Endometrium (tissue), 2 donors: ENCODE results near the gene TMEM191B.
"Not testable (repeated sequence)": the region's sequence is repeated elsewhere in the genome, so short reads cannot be mapped to it uniquely, and the experiment has no call there.

Experiments
- FAIRE-seq: peaks from 2 replicates; lab custom pipeline; 2012; peaks lifted over from hg19 to GRCh38; lab: Jason Lieb, UNC
- donor health status: control.
- donor health status: control.

The TMEM191B gene

DNA sequence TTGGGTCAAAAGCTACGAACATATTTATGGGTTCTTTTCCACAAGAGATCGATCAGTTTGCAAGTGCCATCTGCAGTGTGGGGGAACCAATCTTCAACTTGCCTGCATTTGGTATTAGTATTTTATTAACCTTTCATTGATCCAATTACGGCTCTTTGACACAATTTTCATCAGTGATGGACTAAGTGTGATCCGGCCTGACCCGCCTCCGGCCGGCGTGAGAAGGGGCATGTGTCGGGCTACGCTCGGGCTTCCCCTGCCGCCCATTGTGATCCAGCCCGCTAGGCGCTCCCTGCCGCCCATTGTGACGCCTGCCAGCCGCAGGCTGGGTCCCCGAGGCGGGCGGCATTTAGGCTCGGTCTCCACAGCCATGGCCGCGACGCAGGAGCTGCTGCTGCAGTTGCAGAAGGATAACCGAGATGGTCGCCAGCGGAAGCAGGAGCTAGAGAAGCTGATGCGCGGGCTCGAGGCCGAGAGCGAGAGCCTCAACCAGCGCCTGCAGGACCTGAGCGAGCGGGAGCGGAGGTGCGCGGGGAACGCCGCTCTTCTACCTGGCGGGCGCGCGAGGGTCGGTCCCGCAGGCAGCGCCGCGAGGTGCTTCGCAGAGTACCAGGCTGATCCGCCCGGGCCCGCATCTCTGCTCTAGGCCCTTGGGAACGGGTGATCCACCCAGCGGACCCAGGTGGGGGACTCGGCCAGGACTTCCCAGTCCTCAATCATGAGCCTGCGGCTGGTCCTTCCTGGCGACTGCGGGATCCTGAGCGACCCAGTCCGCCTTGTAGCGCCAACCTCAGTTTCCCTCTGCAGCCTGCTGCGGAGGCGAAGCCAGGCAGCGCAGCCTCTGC, at the start of gene TMEM191B:
Gene TMEM191B (plus strand): TSS at position 51 of the 845 bp plus-strand sequence. CDS start 179 bp downstream, at position 230.
- not testable (repeated sequence) for FAIRE-seq

DNA sequence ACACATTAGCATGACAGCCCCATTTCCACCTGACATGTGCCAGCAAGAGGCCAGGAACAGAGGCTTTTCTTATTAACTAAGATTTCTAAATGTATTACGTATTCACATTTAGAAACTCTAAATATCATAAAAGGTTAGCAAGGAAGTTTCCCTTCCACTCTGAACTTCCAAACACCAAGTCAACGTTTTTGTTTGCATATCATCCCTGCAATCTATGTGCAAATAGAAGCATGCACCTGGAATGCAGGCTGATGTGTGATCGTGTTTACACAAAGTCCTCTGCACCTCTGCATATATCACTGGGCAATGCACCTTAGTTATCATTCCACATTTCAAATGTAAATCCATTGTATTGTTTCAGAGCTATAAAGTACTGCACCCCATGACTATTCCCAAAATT, 31.4 kb upstream of the TMEM191B start:
- not testable (repeated sequence) for FAIRE-seq

DNA sequence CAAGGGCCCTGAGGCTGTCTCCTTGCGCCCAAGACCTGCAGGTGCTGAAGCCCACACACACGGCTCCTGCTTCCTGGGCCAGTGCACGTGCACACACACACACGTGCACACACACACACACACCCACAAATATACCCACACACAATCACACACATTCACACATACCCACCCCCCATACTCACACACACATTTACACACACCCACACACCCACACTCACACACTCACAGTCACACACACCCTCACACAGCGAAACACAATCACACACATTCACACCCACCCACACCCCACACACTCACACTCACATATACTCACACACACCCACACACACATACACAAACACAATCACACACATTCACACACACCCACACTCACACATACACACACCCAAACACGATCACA, 16.3 kb upstream of the TMEM191B start:
- FAIRE-seq = not testable (repeated sequence)

DNA sequence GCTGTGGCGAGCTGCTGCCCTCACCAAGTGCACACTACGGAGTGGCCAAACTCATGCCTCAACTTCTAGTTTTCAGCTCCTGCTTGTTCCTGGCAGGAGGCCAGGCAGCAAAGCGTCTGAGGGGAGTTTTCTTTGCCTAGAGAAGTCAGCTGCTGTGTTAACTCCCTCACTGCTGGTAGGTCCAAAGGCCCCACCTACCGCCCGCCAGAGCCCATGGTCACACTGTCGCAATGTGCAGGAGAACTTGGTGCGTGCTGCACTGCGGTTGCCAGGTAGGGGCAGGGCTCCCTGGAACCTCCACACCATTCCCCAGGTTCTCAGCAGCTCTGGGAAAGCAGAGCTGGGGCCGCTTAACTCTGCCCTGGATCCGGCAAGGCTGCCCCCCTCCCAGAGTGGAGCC, 15.2 kb upstream of the TMEM191B start:
- FAIRE-seq = not testable (repeated sequence)

DNA sequence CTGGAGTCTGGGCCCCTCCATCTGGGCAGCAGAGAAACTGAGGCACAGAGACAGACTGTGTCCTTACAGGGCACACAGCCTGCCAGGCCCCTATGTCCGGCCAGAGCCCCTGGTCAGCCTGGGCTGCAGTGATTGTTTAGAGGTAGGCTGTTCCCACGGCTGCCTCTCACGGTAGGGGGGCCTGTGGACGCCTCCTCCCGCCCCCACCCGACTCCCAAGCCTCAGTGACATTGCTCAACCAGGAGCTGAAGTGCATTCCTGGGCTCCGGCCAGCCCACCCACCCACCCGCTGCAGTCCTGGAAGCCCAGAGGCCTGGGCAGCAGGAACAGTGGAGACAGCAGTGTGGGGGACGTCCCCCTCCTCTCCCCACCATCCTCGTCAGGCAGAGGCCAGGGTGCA, 14.1 kb upstream of the TMEM191B start:
- FAIRE-seq = not testable (repeated sequence)

DNA sequence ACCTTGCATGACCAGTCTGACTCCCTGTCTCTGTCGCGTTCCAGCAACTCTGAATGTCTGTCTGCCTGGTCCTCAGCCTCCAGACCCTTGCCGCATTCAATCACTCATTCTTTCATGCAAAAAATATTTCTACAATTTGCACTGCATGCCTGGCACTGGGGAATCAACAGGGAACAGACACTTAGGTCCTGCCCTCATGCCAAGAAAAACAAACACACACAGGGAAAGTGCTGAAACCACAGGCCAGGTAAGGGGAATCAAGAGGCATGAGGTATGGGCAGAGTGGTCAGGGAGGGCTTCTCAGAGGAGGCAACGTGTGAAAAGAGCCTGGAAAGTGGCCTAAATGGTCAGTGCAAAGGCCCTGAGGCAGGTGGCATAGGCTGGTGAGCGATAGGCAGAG, 9.5 kb upstream of the TMEM191B start, which contains the start of gene GGTLC3:
Gene GGTLC3 (minus strand): TSS at position 101 of the 400 bp plus-strand sequence. CDS start 264 bp downstream, outside the sequence.
- FAIRE-seq = not testable (repeated sequence)

DNA sequence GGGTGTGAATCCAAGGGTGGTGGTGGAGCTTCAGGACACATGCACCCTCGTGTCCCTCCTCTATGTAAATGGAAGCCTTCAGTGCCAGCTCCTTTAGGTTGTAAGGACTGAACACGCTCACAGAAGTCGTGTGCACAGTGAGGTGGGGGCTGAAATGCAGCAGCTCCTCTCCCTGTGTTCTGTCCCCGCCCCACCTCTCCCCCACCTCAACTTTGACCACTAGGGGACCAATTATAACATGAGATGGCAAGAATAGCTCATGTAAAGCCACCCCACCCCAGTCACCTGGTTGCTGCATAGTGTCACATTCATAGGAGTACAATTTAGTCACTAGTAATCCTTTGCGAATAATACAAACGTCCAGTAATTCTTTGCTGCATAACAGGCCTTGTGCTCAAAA, 4.8 kb upstream of the TMEM191B start:
- not testable (repeated sequence) for FAIRE-seq

DNA sequence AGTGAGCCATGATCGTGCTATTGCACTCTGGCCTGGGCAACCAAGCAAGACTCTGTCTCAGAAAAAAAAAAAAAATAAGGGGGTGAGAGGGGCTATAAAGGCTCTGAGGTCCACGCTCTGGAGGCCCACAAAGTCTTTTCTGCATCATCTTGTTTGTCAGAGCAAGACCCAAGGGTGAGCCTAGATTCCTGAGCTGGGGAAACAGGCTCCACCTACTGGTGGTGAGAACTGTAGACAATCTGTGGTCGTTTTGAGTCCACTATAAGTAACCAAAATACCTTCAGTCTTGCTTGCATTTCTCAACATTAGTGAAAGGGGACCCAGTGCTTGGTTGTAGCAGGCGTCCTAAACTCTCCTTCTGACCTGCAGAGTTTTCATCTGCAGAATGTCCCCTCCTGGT, 4.3 kb upstream of the TMEM191B start:
- not testable (repeated sequence) for FAIRE-seq

DNA sequence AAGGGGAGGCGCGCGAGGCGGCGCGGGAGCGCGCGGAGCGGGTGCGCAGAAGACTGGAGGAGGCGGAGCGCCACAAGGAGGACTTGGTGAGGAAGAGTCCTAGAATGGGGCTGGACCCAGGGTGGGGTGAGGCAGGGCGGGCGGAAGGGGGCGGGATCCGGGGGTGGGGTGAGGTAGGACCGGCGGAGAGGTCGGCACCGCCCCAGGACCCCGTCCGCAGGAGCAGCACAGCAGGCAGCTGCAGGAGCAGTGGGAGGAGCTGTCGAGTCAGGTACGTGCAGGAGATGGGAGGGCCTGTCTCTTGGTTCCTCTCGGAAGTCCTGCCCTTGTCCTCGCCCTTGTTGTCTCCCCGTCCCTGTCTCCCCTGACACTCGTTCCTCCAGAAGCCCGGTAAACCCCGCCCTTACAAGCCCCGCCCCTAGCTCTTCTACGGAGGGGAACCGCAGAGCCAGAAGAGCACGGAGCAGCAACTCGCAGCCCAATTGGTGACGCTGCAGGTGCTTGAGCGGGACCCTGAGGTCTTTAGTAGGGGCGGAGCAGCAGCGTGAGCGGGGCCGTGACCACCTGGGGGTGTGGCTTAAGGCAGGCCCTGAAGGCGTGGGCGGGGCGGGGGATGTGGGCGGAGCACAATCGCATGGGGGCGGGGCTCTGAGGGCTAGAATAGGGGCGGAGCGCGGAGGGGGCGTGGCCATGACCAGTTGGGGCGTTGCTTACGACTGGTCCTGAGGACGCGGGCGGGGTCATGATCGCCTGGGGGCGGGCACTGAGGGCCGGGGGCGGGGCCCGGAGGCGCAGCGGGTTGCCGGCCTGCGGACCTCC, 1.2 kb downstream of the TMEM191B start:
- not testable (repeated sequence) for FAIRE-seq

DNA sequence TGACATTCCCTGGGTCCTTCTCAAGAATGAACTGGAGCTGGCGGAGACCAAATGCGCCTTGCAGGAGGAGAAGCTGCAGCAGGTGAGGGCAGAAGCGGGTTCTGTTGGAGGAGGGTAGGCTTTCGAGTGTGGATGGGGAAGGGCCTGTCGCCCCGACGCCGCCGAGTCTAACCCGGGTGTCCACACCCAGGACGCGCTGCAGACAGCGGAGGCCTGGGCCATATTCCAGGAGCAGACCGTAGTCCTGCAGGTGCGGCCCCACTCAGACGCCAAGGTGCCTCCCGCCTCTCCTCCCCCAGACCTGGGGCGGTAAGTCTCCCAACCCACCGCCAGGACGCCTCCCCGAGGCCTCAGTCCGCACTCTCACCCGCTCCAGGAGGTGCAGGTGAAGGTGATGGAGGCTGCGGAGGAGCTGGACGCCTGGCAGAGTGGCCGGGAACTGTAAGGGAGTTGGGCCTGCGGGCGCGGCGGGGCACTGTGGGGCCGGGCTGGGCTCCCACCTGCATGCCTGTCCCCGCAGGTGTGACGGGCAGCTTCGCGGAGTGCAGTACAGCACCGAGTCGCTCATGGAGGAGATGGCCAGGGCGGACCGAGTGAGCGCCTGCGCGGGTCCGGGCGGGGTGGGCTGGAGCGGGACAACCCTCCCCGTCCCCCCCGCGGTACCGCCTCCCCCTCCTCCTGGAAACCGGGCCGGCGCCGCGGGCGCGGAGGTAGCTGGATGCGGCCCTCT, 2.0 kb downstream of the TMEM191B start:
- not testable (repeated sequence) for FAIRE-seq

DNA sequence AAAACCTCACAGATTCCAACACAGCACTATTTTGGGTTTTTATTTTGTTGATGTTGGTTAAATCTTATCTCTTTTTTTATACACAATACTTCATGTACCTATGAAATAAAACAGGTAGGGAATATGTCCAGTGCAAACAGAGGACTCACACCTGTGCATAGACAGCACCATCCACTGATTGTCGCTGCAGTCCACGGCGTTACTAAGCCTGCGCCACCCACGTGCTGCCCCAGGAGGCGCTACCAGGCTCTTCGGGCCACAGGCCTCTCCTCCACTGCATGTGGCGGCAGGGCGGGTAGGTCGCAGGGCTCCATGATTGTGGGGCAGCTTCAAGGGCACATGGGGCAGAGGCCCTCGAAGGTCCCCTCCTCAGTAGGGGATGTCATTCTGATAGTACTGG, 6.0 kb downstream of the TMEM191B start:
- FAIRE-seq = not testable (repeated sequence)

DNA sequence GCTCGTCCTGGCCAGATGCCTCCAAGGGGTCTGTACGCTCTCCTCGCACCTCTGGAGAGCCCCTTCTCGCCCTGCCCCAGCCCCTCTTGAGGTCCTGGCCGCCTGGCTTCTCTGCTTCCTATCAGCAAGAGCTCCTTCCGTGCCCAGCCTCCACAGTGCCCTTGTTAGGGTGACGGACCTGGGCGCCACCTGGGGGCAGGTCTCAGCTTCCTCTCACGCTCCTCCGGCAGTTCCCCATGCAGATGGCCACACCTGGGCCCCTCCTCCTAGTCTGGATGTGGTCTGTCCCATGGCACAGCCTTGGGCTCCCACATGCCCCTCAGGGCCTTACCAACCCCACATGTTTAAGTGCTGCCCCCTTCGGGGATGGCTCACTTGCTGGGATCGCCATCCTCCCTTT, 6.7 kb downstream of the TMEM191B start:
- FAIRE-seq = not testable (repeated sequence)

DNA sequence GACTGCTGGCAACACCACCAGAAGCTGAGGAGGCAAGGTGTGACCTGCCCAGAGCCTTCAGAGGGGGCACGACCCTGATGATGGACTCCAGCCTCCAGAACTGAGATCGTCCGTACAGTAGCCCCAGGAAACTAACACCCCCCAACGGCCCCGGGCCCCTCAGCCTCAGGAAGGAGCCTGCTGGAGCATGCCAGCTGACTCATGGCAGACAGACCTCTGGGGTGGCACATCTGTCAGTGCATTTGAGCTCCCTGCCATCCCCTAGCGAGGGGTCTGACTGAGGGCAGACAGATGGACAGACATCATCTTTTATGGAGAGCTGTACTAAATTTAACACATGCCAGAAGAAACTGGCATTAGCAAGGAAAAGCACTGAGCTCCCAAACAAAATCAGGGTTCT, 12.4 kb downstream of the TMEM191B start:
- FAIRE-seq = not testable (repeated sequence)

DNA sequence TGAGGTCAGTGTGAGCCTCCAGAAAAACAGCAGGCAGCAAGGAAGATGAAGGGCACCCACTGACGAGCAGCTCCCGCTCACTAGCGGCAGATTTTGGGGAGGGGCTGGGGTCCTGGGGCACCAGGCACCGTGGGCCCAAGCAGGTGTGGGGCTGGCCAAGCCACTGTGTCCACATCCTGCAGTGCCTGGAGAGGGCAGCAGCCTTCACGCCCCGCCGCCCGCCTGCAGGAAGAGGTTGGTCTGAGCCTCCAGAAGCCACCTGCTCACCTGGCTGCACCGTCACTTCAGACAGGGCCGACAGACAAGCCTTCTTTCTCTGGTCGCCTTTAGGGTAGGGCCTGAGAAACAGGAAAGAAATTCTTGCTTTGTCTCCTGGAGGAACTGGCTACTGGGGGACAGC, 15.8 kb downstream of the TMEM191B start:
- not testable (repeated sequence) for FAIRE-seq

DNA sequence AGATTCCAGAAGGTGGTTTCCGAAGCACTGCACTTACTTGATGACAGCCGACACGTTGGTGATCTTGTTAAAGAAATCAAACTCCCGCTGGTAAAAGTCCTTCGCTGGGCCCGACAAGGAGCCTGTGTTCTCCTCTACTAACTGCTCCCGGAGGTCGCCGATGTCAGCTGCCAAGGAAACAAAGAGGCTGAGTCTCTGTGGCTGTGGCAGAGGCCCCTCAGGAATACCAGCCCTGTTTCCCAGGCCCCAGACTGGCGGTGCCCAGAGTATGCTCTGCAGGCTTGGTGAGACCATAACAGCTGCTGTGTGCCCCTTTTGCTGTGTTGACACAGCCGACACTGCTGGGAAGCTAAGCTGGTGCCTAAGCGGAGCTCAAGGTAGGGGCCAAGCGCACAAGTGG, 17.0 kb downstream of the TMEM191B start:
- FAIRE-seq = not testable (repeated sequence)

DNA sequence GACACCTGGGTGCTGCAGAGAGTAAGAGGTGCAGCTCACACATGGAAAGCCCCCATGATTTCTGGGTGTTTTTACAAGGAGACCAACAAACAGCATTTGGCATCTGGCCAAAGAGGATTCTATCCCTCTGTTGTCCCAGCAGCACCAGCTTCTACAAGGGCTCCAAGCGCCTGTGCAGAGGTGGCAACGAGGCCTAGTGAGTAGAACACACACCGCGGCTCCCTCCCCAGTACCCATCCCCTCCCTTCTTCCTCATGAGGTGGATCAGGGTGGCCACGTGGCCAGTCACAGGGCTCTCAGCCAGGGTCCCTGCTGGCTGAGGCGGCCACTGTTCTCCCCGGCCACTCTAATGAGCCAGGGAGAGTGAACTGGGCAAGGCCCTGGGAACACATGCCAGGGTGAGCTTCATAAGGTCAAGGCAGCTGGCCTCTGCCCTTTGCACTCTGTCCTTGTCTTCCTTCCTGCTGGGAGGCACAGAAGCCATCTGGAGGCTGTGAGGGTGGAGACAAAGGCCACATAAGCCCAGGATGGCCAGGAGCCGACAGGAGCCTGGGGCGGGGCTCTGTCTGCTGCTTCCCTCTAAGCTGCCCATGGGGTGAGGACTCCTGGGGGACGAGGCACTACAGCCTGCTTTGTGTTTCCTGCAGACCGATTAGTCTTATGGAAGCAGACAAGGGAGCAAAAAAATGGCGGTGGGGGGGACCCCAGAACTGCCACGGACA, 22.0 kb downstream of the TMEM191B start:
- not testable (repeated sequence) for FAIRE-seq

DNA sequence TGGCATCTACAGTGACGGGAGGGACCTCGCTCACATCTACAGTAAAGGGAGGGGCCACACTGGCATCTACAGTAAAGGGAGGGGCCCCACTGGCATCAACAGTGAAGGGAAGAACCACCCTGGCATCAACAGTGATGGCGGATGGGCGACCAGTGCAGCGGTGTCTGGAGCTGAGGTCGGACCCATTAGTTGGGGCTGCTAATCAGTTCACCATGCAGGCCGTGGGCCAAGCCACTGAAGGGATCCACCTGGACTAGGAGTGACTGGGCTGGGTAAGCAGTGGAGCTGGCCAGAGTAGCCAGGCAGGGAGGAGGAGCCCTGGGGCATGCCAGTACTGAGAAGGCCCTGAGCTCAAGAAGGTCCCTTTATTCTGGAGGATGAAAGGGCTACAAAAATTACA, 23.4 kb downstream of the TMEM191B start:
- not testable (repeated sequence) for FAIRE-seq

DNA sequence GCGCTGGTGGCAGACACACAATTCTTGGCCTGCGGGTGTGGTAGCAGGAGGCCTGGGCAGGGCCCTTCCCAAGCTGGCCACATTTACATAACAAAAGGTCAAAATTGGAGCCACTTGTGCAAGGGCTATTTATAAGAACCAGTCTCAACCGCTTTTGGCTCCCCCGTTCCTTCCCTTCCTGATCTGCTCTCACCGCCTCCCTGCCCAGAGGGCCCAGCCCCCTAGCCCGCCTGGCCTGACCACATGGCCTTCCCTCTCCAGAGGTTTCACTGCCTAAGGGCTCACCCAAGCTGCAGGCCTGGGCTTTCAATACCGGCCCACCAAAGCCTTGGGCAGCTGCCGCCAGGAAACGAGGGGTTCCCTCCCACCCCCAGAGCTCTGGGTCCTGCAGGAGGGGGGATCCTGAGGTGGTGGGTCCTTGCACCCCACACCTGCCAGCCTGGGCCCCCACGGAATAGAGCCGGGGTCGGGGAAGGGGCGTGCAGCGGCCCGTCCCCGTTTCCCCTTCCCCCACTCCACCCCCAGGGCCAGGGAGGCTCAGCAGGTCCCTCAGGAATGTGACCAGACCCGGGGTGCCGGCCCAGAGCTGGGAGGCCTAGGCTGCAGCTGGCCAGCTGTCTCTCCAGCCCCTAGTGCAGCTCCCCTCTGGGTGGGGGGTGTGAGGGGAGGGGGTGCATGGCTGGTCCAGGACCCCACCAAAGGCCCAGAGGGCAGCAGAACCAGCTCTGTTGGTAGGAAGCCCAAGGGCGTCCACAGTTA, 25.4 kb downstream of the TMEM191B start:
- not testable (repeated sequence) for FAIRE-seq

DNA sequence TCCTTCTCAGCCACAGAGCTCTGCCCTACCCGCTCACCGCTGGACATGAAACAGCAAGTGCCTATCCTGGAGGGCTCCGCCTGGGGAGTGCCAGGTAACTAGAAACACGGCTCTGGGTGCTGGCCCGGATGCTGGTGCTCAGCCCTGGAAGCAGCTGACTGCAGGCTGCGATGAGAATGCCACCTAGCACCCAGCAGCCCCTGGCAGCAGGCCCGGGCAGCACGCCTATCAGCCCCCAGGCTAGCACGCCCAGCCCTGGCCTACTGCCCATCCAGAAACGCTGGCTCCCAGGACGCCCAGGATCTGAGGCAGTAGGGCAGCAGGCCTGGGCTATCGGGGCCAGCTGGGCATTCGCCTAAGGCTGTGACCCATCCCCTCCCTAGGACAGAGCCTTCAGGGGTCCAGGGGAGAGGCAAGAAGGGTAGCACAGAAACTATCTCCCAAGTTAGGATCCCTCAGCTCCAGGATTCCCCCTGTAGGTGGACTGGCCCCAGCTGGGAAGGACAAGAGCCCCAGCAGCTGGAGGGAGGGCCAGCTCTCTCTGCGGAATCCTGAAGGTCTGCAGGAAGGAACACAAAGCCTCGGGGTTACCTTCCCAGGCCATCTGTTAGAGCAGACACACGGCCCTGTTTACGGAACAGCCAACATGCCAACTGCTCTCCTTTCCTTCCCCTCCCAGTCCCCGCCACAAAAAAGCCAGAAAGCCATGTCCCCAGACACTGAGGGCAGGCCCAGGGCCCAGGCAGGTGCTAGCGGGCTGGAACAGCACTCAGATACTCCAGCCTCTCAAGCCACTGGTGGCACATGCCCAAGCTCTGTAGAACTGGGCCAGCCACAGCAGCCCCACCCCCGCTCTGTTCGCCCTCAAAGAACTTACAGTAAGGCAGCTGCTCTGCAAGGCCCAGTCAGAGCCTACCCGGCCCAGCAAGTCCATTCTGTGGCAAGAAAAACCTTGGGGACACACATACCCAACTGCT, 27.0 kb downstream of the TMEM191B start:
- not testable (repeated sequence) for FAIRE-seq
